ENCODE results near the gene ANK3. TPM values are rescaled to one million over a fixed set of nuclear protein-coding genes. Genes with fewer than 3 reads are reported as not detected.

ANK3 gene
- total and polyA plus RNA-seq, 2 experiments from 2014 or later, result 46.5 to 85.2 TPM

DNA sequence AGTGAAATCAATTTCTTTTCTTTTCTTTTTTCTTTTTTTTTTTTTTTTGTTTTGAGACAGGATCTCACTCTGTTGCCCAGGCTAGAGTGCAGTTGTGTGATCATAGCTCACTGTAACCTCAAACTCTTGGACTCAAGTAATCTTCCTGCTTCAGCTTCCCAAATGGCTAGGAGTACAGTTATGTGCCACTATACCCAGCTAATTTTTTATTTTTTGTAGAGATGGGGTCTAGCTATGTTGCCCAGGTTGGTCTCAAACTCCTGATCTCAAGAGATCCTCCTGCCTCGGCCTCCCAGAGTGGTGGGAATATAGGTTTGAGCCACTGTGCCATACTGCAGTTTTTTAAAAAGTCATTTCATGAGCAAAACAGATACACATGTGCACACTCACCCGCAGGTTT is 79.8 kb downstream of the ANK3 start:
- no peak overlapping the region for H3K4me3 ChIP-seq
- H3K36me3 Mint-ChIP-seq (ENCODE audit: low read depth), result no peaks in the 10 kb centered on the region
- H2AFZ ChIP-seq, result no peak overlapping the region
- no peak for DNase-seq (ENCODE audit: low spot score)
- peaks cover 7% of the 10 kb centered on the region; the same call in 1 of the 2 replicates for H3K4me1 ChIP-seq (ENCODE audit: insufficient read depth)
- H3K4me1 Mint-ChIP-seq, result peaks cover 10% of the 10 kb centered on the region; the same call in 2 of the 3 replicates
- no peaks in the 10 kb centered on the region for H3K79me2 ChIP-seq (replicated peaks; ENCODE audit: insufficient read depth)
- H3K27ac Mint-ChIP-seq, result no peak overlapping the region
- no peaks in the 10 kb centered on the region for H3K36me3 ChIP-seq (ENCODE audit: insufficient read depth)
- H3K27me3 ChIP-seq (ENCODE audit: insufficient read depth), result no peaks in the 10 kb centered on the region
- no peaks in the 10 kb centered on the region for H3K27me3 Mint-ChIP-seq (ENCODE audit: insufficient read depth, low read depth, poor library complexity)
- no peak for ATAC-seq
- no peaks in the 10 kb centered on the region for H3F3A ChIP-seq (replicated peaks; ENCODE audit: low read depth)
- no peak overlapping the region for H3K27ac ChIP-seq (ENCODE audit: low read depth)
- no peaks in the 10 kb centered on the region; the same call in none of the 2 replicates for H3K9me2 ChIP-seq (ENCODE audit: insufficient read depth)
- no peaks in the 10 kb centered on the region for H3K9me3 Mint-ChIP-seq
- TF ChIP-seq CREB1 (CRISPR knock-in tag; IDR thresholded peaks at IDR 0.05; ENCODE audit: low read depth) (no peak), EZH2phosphoT487 (IDR thresholded peaks at IDR 0.05; ENCODE audit: unreplicated experiment) (no peak), ZNF114 (CRISPR knock-in tag; IDR thresholded peaks at IDR 0.05) (no peak), POLR2AphosphoS5 (IDR thresholded peaks at IDR 0.05; ENCODE audit: low read depth) (no peak), JUNB (IDR thresholded peaks at IDR 0.05; ENCODE audit: unreplicated experiment) (no peak), EZH2 (IDR thresholded peaks at IDR 0.05; ENCODE audit: low read depth, unreplicated experiment) (no peak), STAT1 (IDR thresholded peaks at IDR 0.05; ENCODE audit: unreplicated experiment) (no peak), ZNF331 (CRISPR knock-in tag; IDR thresholded peaks at IDR 0.05; ENCODE audit: low read depth) (no peak), NANOG (IDR thresholded peaks at IDR 0.05; ENCODE audit: borderline replicate concordance) (no peak)
- TF ChIP-seq, protein P1, sequence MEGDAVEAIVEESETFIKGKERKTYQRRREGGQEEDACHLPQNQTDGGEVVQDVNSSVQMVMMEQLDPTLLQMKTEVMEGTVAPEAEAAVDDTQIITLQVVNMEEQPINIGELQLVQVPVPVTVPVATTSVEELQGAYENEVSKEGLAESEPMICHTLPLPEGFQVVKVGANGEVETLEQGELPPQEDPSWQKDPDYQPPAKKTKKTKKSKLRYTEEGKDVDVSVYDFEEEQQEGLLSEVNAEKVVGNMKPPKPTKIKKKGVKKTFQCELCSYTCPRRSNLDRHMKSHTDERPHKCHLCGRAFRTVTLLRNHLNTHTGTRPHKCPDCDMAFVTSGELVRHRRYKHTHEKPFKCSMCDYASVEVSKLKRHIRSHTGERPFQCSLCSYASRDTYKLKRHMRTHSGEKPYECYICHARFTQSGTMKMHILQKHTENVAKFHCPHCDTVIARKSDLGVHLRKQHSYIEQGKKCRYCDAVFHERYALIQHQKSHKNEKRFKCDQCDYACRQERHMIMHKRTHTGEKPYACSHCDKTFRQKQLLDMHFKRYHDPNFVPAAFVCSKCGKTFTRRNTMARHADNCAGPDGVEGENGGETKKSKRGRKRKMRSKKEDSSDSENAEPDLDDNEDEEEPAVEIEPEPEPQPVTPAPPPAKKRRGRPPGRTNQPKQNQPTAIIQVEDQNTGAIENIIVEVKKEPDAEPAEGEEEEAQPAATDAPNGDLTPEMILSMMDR (conservative IDR thresholded peaks at IDR 0.05; ENCODE audit: low read depth in 2 of 2), result no peak
- TF ChIP-seq, protein P2, sequence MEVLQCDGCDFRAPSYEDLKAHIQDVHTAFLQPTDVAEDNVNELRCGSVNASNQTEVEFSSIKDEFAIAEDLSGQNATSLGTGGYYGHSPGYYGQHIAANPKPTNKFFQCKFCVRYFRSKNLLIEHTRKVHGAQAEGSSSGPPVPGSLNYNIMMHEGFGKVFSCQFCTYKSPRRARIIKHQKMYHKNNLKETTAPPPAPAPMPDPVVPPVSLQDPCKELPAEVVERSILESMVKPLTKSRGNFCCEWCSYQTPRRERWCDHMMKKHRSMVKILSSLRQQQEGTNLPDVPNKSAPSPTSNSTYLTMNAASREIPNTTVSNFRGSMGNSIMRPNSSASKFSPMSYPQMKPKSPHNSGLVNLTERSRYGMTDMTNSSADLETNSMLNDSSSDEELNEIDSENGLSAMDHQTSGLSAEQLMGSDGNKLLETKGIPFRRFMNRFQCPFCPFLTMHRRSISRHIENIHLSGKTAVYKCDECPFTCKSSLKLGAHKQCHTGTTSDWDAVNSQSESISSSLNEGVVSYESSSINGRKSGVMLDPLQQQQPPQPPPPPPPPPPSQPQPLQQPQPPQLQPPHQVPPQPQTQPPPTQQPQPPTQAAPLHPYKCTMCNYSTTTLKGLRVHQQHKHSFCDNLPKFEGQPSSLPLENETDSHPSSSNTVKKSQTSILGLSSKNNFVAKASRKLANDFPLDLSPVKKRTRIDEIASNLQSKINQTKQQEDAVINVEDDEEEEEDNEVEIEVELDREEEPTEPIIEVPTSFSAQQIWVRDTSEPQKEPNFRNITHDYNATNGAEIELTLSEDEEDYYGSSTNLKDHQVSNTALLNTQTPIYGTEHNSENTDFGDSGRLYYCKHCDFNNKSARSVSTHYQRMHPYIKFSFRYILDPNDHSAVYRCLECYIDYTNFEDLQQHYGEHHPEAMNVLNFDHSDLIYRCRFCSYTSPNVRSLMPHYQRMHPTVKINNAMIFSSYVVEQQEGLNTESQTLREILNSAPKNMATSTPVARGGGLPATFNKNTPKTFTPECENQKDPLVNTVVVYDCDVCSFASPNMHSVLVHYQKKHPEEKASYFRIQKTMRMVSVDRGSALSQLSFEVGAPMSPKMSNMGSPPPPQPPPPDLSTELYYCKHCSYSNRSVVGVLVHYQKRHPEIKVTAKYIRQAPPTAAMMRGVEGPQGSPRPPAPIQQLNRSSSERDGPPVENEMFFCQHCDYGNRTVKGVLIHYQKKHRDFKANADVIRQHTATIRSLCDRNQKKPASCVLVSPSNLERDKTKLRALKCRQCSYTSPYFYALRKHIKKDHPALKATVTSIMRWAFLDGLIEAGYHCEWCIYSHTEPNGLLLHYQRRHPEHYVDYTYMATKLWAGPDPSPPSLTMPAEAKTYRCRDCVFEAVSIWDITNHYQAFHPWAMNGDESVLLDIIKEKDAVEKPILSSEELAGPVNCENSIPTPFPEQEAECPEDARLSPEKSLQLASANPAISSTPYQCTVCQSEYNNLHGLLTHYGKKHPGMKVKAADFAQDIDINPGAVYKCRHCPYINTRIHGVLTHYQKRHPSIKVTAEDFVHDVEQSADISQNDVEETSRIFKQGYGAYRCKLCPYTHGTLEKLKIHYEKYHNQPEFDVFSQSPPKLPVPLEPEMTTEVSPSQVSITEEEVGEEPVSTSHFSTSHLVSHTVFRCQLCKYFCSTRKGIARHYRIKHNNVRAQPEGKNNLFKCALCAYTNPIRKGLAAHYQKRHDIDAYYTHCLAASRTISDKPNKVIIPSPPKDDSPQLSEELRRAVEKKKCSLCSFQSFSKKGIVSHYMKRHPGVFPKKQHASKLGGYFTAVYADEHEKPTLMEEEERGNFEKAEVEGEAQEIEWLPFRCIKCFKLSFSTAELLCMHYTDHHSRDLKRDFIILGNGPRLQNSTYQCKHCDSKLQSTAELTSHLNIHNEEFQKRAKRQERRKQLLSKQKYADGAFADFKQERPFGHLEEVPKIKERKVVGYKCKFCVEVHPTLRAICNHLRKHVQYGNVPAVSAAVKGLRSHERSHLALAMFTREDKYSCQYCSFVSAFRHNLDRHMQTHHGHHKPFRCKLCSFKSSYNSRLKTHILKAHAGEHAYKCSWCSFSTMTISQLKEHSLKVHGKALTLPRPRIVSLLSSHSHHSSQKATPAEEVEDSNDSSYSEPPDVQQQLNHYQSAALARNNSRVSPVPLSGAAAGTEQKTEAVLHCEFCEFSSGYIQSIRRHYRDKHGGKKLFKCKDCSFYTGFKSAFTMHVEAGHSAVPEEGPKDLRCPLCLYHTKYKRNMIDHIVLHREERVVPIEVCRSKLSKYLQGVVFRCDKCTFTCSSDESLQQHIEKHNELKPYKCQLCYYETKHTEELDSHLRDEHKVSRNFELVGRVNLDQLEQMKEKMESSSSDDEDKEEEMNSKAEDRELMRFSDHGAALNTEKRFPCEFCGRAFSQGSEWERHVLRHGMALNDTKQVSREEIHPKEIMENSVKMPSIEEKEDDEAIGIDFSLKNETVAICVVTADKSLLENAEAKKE (CRISPR knock-in tag; IDR thresholded peaks at IDR 0.05), result no peak
- TF ChIP-seq, protein P3, sequence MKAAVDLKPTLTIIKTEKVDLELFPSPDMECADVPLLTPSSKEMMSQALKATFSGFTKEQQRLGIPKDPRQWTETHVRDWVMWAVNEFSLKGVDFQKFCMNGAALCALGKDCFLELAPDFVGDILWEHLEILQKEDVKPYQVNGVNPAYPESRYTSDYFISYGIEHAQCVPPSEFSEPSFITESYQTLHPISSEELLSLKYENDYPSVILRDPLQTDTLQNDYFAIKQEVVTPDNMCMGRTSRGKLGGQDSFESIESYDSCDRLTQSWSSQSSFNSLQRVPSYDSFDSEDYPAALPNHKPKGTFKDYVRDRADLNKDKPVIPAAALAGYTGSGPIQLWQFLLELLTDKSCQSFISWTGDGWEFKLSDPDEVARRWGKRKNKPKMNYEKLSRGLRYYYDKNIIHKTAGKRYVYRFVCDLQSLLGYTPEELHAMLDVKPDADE (IDR thresholded peaks at IDR 0.05), result no peak
- TF ChIP-seq, protein P4, sequence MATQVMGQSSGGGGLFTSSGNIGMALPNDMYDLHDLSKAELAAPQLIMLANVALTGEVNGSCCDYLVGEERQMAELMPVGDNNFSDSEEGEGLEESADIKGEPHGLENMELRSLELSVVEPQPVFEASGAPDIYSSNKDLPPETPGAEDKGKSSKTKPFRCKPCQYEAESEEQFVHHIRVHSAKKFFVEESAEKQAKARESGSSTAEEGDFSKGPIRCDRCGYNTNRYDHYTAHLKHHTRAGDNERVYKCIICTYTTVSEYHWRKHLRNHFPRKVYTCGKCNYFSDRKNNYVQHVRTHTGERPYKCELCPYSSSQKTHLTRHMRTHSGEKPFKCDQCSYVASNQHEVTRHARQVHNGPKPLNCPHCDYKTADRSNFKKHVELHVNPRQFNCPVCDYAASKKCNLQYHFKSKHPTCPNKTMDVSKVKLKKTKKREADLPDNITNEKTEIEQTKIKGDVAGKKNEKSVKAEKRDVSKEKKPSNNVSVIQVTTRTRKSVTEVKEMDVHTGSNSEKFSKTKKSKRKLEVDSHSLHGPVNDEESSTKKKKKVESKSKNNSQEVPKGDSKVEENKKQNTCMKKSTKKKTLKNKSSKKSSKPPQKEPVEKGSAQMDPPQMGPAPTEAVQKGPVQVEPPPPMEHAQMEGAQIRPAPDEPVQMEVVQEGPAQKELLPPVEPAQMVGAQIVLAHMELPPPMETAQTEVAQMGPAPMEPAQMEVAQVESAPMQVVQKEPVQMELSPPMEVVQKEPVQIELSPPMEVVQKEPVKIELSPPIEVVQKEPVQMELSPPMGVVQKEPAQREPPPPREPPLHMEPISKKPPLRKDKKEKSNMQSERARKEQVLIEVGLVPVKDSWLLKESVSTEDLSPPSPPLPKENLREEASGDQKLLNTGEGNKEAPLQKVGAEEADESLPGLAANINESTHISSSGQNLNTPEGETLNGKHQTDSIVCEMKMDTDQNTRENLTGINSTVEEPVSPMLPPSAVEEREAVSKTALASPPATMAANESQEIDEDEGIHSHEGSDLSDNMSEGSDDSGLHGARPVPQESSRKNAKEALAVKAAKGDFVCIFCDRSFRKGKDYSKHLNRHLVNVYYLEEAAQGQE (IDR thresholded peaks at IDR 0.05; ENCODE audit: unreplicated experiment), result no peak
- no peak overlapping the region for H3K4me3 Mint-ChIP-seq
- H3K4me2 ChIP-seq, result no peak overlapping the region
- peaks cover 6% of the 10 kb centered on the region; the same call in 1 of the 2 replicates for H4K20me1 ChIP-seq (replicated peaks; ENCODE audit: insufficient read depth)

All from GM23338 (cell line).